ENCODE results near the gene ZNF683.
"Not testable (repeated sequence)": the region's sequence is repeated elsewhere in the genome, so short reads cannot be mapped to it uniquely, and the experiment has no call there.

The ZNF683 gene

GRCh38 chr1:26337625-26338024 is 34.9 kb downstream of the ZNF683 start:
- no peak for TF ChIP-seq CTCF (IDR thresholded peaks at IDR 0.05; ENCODE audit: low read depth, low read length)

GRCh38 chr1:26337206-26337535 is 35.4 kb downstream of the ZNF683 start:
- no peak for TF ChIP-seq CTCF (IDR thresholded peaks at IDR 0.05; ENCODE audit: low read depth, low read length)
- no peak for DNase-seq (ENCODE audit: low read depth, low spot score)
- in situ Hi-C loops (cut with HindIII; ENCODE audit: low sequenced_read_pairs) = no loop called here
- no peak overlapping the region for H3K4me3 ChIP-seq (ENCODE audit: low read depth, low read length)

More at GRCh38 chr1:26337625-26338024, 34.9 kb downstream of the ZNF683 start:
- H3K4me3 ChIP-seq (ENCODE audit: low read depth, low read length) = no peak overlapping the region
- DNase-seq (ENCODE audit: low read depth, low spot score) = no peak
- in situ Hi-C loops (cut with HindIII; ENCODE audit: low sequenced_read_pairs) = no loop called here

- in situ Hi-C loops (cut with HindIII; ENCODE audit: low sequenced_read_pairs) = no loop called here
- peak overlapping the region; percentile 42 for H3K4me3 ChIP-seq (ENCODE audit: low read depth, low read length)
- no peak for DNase-seq (ENCODE audit: low read depth, low spot score)
- no peak for TF ChIP-seq CTCF (IDR thresholded peaks at IDR 0.05; ENCODE audit: low read depth, low read length)
These were observed 35.9 kb downstream of the ZNF683 start for GRCh38 chr1:26336477-26337205.

- DNase-seq (ENCODE audit: low read depth, low spot score) = no peak
- TF ChIP-seq CTCF (IDR thresholded peaks at IDR 0.05; ENCODE audit: low read depth, low read length) = no peak
- peak overlapping the region; percentile 42 for H3K4me3 ChIP-seq (ENCODE audit: low read depth, low read length)
- in situ Hi-C loops (cut with HindIII; ENCODE audit: low sequenced_read_pairs) = no loop called here
These were observed 36.6 kb downstream of the ZNF683 start for GRCh38 chr1:26335774-26336476.

GRCh38 chr1:26333312-26333711 is 39.2 kb downstream of the ZNF683 start:
- H3K4me3 ChIP-seq (ENCODE audit: low read depth, low read length); DNase-seq (ENCODE audit: low read depth, low spot score); in situ Hi-C loops (cut with HindIII; ENCODE audit: low sequenced_read_pairs): not testable (repeated sequence)

GRCh38 chr1:26330276-26330675 is 42.3 kb downstream of the ZNF683 start:
- in situ Hi-C loops (cut with HindIII; ENCODE audit: low sequenced_read_pairs) = no loop called here
- DNase-seq (ENCODE audit: low read depth, low spot score) = no peak
- H3K4me3 ChIP-seq (ENCODE audit: low read depth, low read length) = no peak overlapping the region
- no peak for TF ChIP-seq CTCF (IDR thresholded peaks at IDR 0.05; ENCODE audit: low read depth, low read length)

GRCh38 chr1:26329380-26329779 is 43.2 kb downstream of the ZNF683 start:
- not testable (repeated sequence) for H3K4me3 ChIP-seq (ENCODE audit: low read depth, low read length)

More at GRCh38 chr1:26329380-26329779, 43.2 kb downstream of the ZNF683 start:
- in situ Hi-C loops (cut with HindIII; ENCODE audit: low sequenced_read_pairs); DNase-seq (ENCODE audit: low read depth, low spot score): not testable (repeated sequence)

Data from astrocyte of the spinal cord (primary cell).